UCSD-AML1 (cell line): ENCODE measurements around the gene MEGF10.

Experiments used
- DNase-seq: peaks from one replicate; lab custom pipeline; 2025; ENCODE audit not compliant: unreplicated experiment; lab: John Stamatoyannopoulos, UW

Gene MEGF10

DNA sequence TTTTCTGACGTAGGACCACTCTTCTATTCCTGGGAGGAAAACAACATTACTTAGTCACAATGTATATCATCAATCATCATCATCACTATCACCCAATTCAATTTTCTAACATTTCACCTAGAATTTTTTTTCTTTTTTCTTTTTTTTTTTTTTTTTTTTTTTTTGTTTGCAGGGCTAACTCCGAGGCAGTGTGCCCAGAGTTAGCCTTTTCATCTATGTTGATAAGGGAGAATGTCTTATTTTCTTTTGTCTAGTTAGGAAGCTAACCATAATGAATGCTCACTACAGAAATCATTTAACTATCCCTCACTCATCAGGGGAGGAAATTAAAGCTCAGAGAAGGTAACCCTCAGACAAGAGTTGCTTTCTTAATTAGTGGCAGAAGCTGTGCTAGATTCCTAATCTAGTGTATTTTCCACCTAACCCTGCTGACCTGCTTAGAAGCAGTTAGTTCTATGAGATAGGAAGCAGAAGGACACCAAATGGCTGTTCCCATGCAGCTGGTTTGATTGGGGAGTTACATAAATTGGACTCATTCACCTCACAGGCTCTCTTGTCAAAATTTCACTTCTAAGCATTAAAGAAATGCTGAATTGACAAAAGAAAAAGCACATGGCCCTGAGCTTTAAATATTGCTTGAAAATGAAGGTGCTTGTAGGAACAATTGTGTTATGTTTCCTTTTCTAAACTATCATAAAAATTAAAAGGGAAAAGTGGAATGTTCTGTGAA, 218.2 kb downstream of the MEGF10 start:
- DNase-seq: no peak
